Pons (tissue), 1 donor: ENCODE measurements around the gene GNL3L.
"Not testable (repeated sequence)": the region's sequence is repeated elsewhere in the genome, so short reads cannot be mapped to it uniquely, and the experiment has no call there.

Experiments
- DNase-seq: peaks from one replicate; pipeline ENCODE4 v3.0.0-alpha.2; 2016; ENCODE audit warnings: low spot score

Gene GNL3L

DNA sequence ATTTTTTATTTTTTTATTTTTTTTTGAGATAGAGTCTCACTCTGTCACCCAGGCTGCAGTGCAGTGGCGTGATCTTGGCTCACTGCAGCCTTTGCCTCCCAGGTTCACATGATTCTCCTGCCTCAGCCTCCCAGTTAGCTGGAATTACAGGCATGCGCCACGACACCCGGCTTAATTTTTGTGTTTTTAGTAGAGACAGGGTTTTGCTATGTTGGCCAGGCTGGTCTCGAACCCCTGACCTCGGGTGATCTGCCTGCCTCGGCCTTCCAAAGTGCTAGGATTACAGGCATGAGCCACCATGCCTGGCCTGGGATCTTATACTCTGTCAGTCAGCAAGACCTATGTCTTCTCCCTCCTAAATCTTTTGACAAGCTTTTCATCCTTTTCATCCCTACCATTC lies 25.0 kb downstream of the GNL3L start:
- not testable (repeated sequence) for DNase-seq

GRCh38 chrX:54560411-54560810 lies 30.4 kb downstream of the GNL3L start:
- DNase-seq, result no peak

DNA sequence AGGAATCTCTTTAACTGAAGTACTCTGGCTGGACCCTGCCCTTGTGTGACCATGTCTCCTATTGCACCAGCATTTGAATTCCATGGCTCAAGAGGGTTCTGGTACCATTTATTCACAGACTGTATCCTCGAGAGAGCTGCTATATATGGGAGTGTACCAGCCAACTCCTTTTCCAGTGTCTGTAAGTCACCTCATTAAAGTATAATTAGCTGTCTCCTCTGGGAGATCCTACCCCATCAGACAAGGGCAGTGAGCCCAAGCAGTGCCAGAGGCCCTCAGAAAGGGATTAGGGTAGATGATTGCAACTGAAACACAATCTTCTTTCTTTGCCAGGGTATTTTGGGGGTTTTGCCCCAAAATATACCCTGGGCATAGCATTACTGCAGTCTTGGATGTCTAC lies 31.6 kb downstream of the GNL3L start:
- DNase-seq, result no peak

DNA sequence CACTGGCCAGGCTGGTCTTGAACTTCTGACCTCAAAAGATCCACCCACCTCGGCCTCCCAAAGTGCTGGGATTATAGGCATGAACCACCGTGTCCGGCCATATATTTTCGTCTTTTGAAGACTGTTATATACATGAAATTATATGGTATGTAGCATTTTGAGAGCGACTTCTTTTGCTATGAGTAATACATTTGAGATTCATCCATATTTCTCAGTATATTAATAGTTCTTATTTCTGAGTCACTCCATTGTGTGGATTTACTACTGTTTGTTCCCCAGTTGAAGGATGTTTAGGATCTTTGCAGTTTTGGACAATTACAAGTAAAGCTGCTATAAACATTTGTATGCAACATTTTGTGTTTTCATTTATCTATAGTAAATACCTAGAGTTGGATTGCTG lies 34.9 kb downstream of the GNL3L start:
- DNase-seq, result no peak

GRCh38 chrX:54570332-54570731 lies 40.3 kb downstream of the GNL3L start:
- DNase-seq, result no peak

DNA sequence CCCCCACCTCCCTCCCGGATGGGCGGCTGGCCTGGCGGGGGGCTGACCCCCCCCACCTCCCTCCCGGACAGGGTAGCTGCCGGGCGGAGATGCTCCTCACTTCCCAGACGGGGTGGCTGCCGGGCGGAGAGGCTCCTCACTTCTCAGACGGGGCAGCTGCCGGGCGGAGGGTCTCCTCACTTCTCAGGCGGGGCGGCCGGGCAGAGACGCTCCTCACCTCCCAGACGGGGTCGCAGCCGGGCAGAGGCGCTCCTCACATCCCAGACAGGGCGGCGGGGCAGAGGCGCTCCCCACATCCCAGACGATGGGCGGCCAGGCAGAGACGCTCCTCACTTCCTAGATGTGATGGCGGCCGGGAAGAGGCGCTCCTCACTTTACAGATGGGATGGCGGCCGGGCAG lies 42.6 kb downstream of the GNL3L start:
- DNase-seq, result not testable (repeated sequence)

DNA sequence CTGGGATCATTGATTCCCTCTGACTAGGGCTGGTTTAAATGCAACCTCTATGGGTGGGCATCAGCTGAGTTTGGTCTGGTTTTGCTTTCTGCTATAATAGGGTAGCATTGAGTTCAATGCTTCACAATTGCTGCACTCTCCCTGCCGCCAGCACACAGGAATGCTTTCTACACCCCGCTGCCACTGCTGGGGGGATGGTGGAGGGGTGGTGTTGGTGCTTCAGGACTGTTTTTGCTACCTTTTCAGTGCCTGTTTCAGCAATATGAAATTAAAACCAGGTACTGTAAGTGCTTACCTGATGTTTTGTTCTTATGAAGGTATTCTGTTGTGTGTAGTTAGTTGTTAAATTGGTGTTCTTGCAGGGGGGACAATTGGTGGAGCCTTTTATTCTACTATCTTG lies 67.7 kb downstream of the GNL3L start:
- DNase-seq, result no peak

GRCh38 chrX:54602563-54602962 lies 72.5 kb downstream of the GNL3L start:
- DNase-seq, result no peak
